ENCODE data around the gene ATF7IP2. TPM values are rescaled to one million over a fixed set of nuclear protein-coding genes. Genes with fewer than 3 reads are reported as not detected.

Gene ATF7IP2
- total and polyA plus RNA-seq, 2 of the 13 experiments (the other 11 are each of a cell fraction or from before 2014, with no cell fraction given): 117 to 217 TPM

- no peak for TF ChIP-seq ZSCAN12 (CRISPR knock-in tag; IDR thresholded peaks at IDR 0.05)
- TF ChIP-seq FOXA1 (IDR thresholded peaks at IDR 0.05): no peak
- peak; percentile 59; the same call in 1 of the 2 replicates for TF ChIP-seq FOXA1 (CRISPR knock-in tag; IDR thresholded peaks at IDR 0.05)
- TF ChIP-seq CC2D1A (CRISPR knock-in tag; IDR thresholded peaks at IDR 0.05): no peak; the same call in 1 of the 2 replicates
- no peak for TF ChIP-seq ZNF7 (CRISPR knock-in tag; IDR thresholded peaks at IDR 0.05)
- peak; percentile 78; the same call in 1 of the 2 replicates for TF ChIP-seq ZNF564 (CRISPR knock-in tag; IDR thresholded peaks at IDR 0.05)
- peak; percentile 81; the same call in 1 of the 2 replicates for TF ChIP-seq FOXK1 (CRISPR knock-in tag; IDR thresholded peaks at IDR 0.05; ENCODE audit: borderline replicate concordance, low read depth)
- TF ChIP-seq ZNF691 (CRISPR knock-in tag; IDR thresholded peaks at IDR 0.05; ENCODE audit: borderline replicate concordance, low read depth): peak; percentile 97; the same call in 1 of the 2 replicates
- TF ChIP-seq ZZZ3 (CRISPR knock-in tag; IDR thresholded peaks at IDR 0.05; ENCODE audit: borderline replicate concordance): 0 out of 2 replicates have a peak, but pooled peaks have one; percentile 67
- TF ChIP-seq ZFP36L1 (CRISPR knock-in tag; IDR thresholded peaks at IDR 0.05): peak; percentile 88
- TF ChIP-seq CENPT (CRISPR knock-in tag; IDR thresholded peaks at IDR 0.05; ENCODE audit: low read depth): peak; percentile 95; the same call in 1 of the 2 replicates
- peak; percentile 88 for TF ChIP-seq YY1 (IDR thresholded peaks at IDR 0.05; ENCODE audit: insufficient read depth, insufficient replicate concordance, low read depth, low read length)
- peak; percentile 93 for TF ChIP-seq HNRNPL (IDR thresholded peaks at IDR 0.05; ENCODE audit: low read depth, low read length)
- TF ChIP-seq BCL3 (CRISPR knock-in tag; IDR thresholded peaks at IDR 0.05): peak; percentile 98
- peak; percentile 82; the same call in 1 of the 2 replicates for TF ChIP-seq ATAD3A (CRISPR knock-in tag; IDR thresholded peaks at IDR 0.05)
- no peak for TF ChIP-seq ZNF660 (CRISPR knock-in tag; IDR thresholded peaks at IDR 0.05; ENCODE audit: borderline replicate concordance, low read depth)
- peak; percentile 98 for TF ChIP-seq TARDBP (CRISPR knock-in tag; IDR thresholded peaks at IDR 0.05)
- TF ChIP-seq ELK4 (CRISPR knock-in tag; IDR thresholded peaks at IDR 0.05; ENCODE audit: borderline replicate concordance): no peak
- peak; percentile 98 for TF ChIP-seq ZBTB38 (CRISPR knock-in tag; IDR thresholded peaks at IDR 0.05)
- TF ChIP-seq NFE2L1 (CRISPR knock-in tag; IDR thresholded peaks at IDR 0.05; ENCODE audit: borderline replicate concordance): no peak; the same call in 1 of the 2 replicates
- peak; percentile 90 for TF ChIP-seq MYC (CRISPR knock-in tag; IDR thresholded peaks at IDR 0.05; ENCODE audit: borderline replicate concordance)
- TF ChIP-seq ZNF678 (CRISPR knock-in tag; IDR thresholded peaks at IDR 0.05): no peak; the same call in 1 of the 2 replicates
- peak; percentile 91; the same call in 1 of the 2 replicates for TF ChIP-seq THAP9 (CRISPR knock-in tag; IDR thresholded peaks at IDR 0.05; ENCODE audit: borderline replicate concordance)
- peak; percentile 86; the same call in 1 of the 2 replicates for TF ChIP-seq ZNF737 (CRISPR knock-in tag; IDR thresholded peaks at IDR 0.05; ENCODE audit: borderline replicate concordance)
These were observed at the start of gene ATF7IP2 (continued) for GRCh38 chr16:10385725-10386516.
